GM18505 (cell line): ENCODE measurements around the gene HSPG2.

Experiments used
- ATAC-seq: cut with Tn5 transposase; IDR thresholded peaks from one replicate; pipeline ENCODE4 v1.9.1; 2021; ENCODE audit not compliant: unreplicated experiment
- POLR2A ChIP-seq: IDR thresholded peaks from 4 replicates; pipeline ENCODE4 v1.6.1; 2011; ENCODE audit warnings: borderline replicate concordance; ENCODE audit not compliant: insufficient read depth, insufficient read length; ENCODE audit errors: extremely low read depth

Gene HSPG2

DNA sequence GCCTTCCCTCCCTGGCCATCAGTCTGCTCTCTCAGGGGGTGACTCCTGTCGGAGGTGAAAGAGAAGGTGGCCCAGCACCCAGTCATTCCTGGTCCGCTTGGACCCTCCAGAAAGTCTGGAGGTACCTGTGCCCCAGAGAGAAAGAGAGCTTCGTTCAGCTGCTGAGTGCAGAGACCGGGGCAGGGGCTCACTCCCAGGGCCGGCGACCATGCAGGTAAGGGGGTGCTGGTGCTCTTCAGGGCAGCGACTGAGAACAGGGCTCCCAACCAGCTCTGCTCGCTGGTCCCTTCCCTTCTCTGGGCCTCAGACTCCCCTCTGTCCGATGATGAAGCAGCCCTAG lies 30.1 kb downstream of the HSPG2 start:
- ATAC-seq = no peak

DNA sequence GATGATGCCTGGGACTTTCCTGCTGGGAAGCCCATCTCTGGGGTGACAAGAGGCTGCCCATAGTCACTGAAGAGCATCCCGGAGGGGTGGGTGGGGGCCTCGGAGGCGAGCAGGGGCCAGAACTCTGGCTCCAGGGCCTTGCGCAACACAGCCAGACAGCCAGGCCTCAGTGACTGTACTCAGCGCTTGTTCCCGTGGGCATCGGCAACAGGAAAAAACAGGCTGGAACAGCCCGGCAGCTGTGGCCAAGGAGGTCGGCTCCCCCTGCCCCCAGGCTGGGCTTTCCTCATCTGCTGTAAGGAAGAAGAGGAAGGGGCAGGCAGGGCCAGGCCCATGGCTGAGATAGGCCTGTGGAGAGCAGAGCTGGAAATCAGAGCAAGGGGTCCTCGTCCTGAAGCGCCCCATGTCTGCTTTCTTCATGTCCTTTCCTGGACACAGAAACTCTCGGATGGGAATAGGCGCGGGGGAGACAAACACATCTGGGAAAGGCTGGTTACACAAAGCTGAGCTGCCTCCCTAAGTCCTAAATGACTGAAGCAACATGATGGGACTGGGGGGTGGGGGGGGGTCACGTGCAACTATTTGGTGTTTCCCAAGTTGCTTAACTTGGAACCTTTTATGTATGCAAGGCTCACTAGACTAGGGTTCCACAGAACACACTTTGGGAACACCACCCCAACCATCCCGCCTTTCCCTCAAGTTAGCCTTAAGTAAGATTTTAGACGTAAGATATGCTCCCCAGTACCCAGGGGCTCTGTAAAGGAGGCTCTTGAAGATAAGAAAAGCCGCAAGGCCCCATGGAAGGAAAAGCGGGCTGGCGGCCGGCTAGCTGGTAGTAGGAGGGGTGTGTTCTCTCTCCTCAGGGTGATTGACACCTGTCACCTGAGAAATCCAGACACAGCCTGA lies 30.7 kb downstream of the HSPG2 start:
- no peak for ATAC-seq
- TF ChIP-seq POLR2A = no peak

More for the DNA sequence above, 30.1 kb downstream of the HSPG2 start:
- TF ChIP-seq POLR2A = no peak

GRCh38 chr1:21904704-21905520 lies 32.2 kb downstream of the HSPG2 start:
- no peak for ATAC-seq
- no peak for TF ChIP-seq POLR2A

- ATAC-seq = no peak
Observed at GRCh38 chr1:21904454-21904703, 32.7 kb downstream of the HSPG2 start.

GRCh38 chr1:21903638-21904453 lies 33.3 kb downstream of the HSPG2 start:
- ATAC-seq = no peak
- TF ChIP-seq POLR2A = no peak

More at GRCh38 chr1:21904454-21904703, 32.7 kb downstream of the HSPG2 start:
- no peak for TF ChIP-seq POLR2A

GRCh38 chr1:21902026-21903012 lies 34.8 kb downstream of the HSPG2 start:
- no peak for ATAC-seq
- no peak for TF ChIP-seq POLR2A

GRCh38 chr1:21901473-21901847 lies 35.6 kb downstream of the HSPG2 start:
- ATAC-seq = no peak
- TF ChIP-seq POLR2A = no peak

- no peak for ATAC-seq
- no peak for TF ChIP-seq POLR2A
Observed at GRCh38 chr1:21900766-21901472, 36.2 kb downstream of the HSPG2 start.

- no peak for ATAC-seq
- TF ChIP-seq POLR2A = no peak
Observed at GRCh38 chr1:21899987-21900386, 37.1 kb downstream of the HSPG2 start.

- no peak for TF ChIP-seq POLR2A
- no peak for ATAC-seq
Observed at GRCh38 chr1:21899267-21899810, 37.8 kb downstream of the HSPG2 start.

DNA sequence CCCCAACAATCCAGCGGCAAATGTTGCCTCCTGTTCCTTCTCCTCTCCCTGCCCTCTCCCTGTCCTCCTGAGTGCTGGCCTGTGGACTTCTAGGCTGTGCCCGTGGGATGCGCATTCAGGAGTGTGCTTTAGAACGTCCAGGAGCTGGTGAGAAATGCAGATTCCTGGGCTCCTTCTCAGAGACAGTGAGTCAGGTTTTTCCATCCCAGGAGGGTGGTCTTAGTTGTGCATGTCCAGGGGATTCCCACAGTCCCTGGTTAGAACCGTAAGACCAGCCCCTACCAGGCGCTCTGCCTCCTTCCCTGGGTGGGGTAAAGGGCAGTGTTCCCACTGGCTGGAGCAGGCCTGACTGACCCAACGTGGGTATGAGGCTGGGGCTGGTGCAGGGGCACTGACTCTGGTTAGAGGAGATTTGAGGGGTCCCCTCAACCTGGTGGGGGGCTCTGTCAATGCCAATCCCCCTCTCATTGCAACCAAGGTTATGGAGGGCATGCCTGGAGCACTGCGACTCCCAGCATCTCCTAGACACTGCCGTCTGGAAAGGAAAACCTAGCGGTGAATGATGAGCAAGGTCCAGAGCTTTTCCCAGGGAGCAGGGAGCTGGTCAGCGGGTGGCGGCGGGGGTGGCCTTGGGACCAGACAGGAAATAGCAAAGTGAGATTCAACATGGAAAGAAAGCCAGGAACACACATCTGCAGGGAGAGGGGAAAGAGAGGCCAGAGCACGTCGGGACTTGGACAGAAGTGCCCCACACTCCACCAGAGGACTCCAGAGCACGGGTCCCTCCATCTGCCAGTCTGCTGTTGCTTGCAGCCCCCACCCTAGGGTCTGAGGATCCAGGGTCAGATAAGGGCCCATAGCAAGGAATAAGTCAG lies 38.5 kb downstream of the HSPG2 start:
- no peak for TF ChIP-seq POLR2A
- ATAC-seq = no peak

GRCh38 chr1:21897844-21898243 lies 39.3 kb downstream of the HSPG2 start:
- ATAC-seq = no peak
- no peak for TF ChIP-seq POLR2A
